WTC11 (cell line): ENCODE data around the gene LRRC7. TPM values are rescaled to one million over a fixed set of nuclear protein-coding genes. Genes with fewer than 3 reads are reported as not detected.

Experiments
- ATAC-seq: fragments of 200-7000 bp; cut with Tn5 transposase; 2 replicates; pipeline ENCODE4 v1.10.0; 2021; ENCODE audit warnings: mild to moderate bottlenecking, moderate library complexity
- CTCF ChIA-PET: fragments of 300-600 bp; sonication (Branson Sonifier 250); formaldehyde crosslinking; loops from one replicate; lab custom pipeline; 2021; ENCODE audit warnings: antibody characterized with exemption; lab: Charles Lee
- POLR2A ChIA-PET: fragments of 350-600 bp; sonication (Branson Sonifier 250); formaldehyde crosslinking; loops from one replicate; lab custom pipeline; 2021; ENCODE audit warnings: antibody characterized with exemption; lab: Charles Lee
- DNase-seq: peaks from one replicate; pipeline ENCODE4 v3.0.0; 2021; ENCODE audit warnings: low spot score
- H3K27ac Mint-ChIP-seq: 2 replicates; pipeline ENCODE4 v1.8.0; 2021; ENCODE audit warnings: mixed read lengths
- H3K27me3 Mint-ChIP-seq: 2 replicates; pipeline ENCODE4 v1.8.0; 2021; ENCODE audit warnings: low read depth, mild to moderate bottlenecking, moderate library complexity, mixed read lengths
- H3K36me3 Mint-ChIP-seq: 2 replicates; pipeline ENCODE4 v1.8.0; 2021; ENCODE audit warnings: mixed read lengths
- H3K4me1 Mint-ChIP-seq: 2 replicates; pipeline ENCODE4 v1.8.0; 2022; ENCODE audit warnings: mixed read lengths
- H3K4me3 Mint-ChIP-seq: 2 replicates; pipeline ENCODE4 v1.8.0; 2021; ENCODE audit warnings: mild to moderate bottlenecking, moderate library complexity, mixed read lengths
- H3K9me3 Mint-ChIP-seq: 2 replicates; pipeline ENCODE4 v1.8.0; 2021; ENCODE audit warnings: mixed read lengths
- ATF3 ChIP-seq: sonication (generic); formaldehyde crosslinking; conservative IDR thresholded peaks from 2 replicates; pipeline ENCODE4 v1.8.1; 2022; ENCODE audit warnings: mild to moderate bottlenecking, missing genetic modification reagents
- CDX4 ChIP-seq: fragments of 250-450 bp; sonication (Bioruptor Pico); IDR thresholded peaks from 2 replicates; pipeline ENCODE4 v1.9.0; 2021; ENCODE audit warnings: moderate library complexity, mild to moderate bottlenecking, inconsistent platforms, borderline replicate concordance
- CREM ChIP-seq: sonication (generic); formaldehyde crosslinking; IDR thresholded peaks from 2 replicates; pipeline ENCODE4 v1.8.1; 2022; ENCODE audit warnings: mild to moderate bottlenecking, missing genetic modification reagents, moderate library complexity
- EMX1 ChIP-seq: fragments of 250-450 bp; sonication (Bioruptor Pico); IDR thresholded peaks from 2 replicates; pipeline ENCODE4 v1.8.0; 2021; ENCODE audit warnings: mild to moderate bottlenecking
- FOXJ3 ChIP-seq: sonication (generic); formaldehyde crosslinking; IDR thresholded peaks from 2 replicates; pipeline ENCODE4 v1.9.0; 2021; ENCODE audit warnings: missing genetic modification reagents, mild to moderate bottlenecking, borderline replicate concordance
- FOXP1 ChIP-seq: sonication (generic); formaldehyde crosslinking; IDR thresholded peaks from 2 replicates; pipeline ENCODE4 v1.8.0; 2022; ENCODE audit warnings: missing genetic modification reagents, mild to moderate bottlenecking, moderate library complexity, borderline replicate concordance
- GTF2I ChIP-seq: fragments of 250-450 bp; sonication (Bioruptor Pico); conservative IDR thresholded peaks from 2 replicates; pipeline ENCODE4 v1.4.0; 2021; ENCODE audit warnings: mild to moderate bottlenecking
- HMGA2 ChIP-seq: fragments of 250-450 bp; sonication (Bioruptor Pico); IDR thresholded peaks from 2 replicates; pipeline ENCODE4 v1.4.0; 2021; ENCODE audit warnings: mild to moderate bottlenecking, moderate library complexity
- IRF1 ChIP-seq: sonication (generic); formaldehyde crosslinking; IDR thresholded peaks from 2 replicates; pipeline ENCODE4 v1.8.0; 2023; ENCODE audit warnings: missing genetic modification reagents
- IRF2 ChIP-seq: sonication (generic); formaldehyde crosslinking; IDR thresholded peaks from 2 replicates; pipeline ENCODE4 v1.8.0; 2022; ENCODE audit warnings: low read depth, missing genetic modification reagents, borderline replicate concordance
- JAZF1 ChIP-seq: fragments of 250-450 bp; sonication (Bioruptor Pico); IDR thresholded peaks from 2 replicates; pipeline ENCODE4 v1.9.0; 2021; ENCODE audit warnings: moderate library complexity, mild to moderate bottlenecking, inconsistent platforms
- KAT7 ChIP-seq: sonication (generic); formaldehyde crosslinking; IDR thresholded peaks from 2 replicates; pipeline ENCODE4 v1.8.1; 2023; ENCODE audit warnings: missing genetic modification reagents, mild to moderate bottlenecking, borderline replicate concordance
- NFYB ChIP-seq: sonication (generic); formaldehyde crosslinking; conservative IDR thresholded peaks from 2 replicates; pipeline ENCODE4 v1.8.0; 2022; ENCODE audit warnings: low read depth, missing genetic modification reagents
- NR1H2 ChIP-seq: sonication (generic); formaldehyde crosslinking; IDR thresholded peaks from 2 replicates; pipeline ENCODE4 v1.9.0; 2021; ENCODE audit warnings: mild to moderate bottlenecking, moderate library complexity, missing genetic modification reagents
- NR2C2 ChIP-seq: sonication (generic); formaldehyde crosslinking; IDR thresholded peaks from 2 replicates; pipeline ENCODE4 v1.8.0; 2022; ENCODE audit warnings: mild to moderate bottlenecking, missing genetic modification reagents
- NR3C1 ChIP-seq: sonication (generic); formaldehyde crosslinking; conservative IDR thresholded peaks from 2 replicates; pipeline ENCODE4 v1.8.1; 2023; ENCODE audit warnings: low read depth, mild to moderate bottlenecking, missing genetic modification reagents
- OVOL2 ChIP-seq: fragments of 250-450 bp; sonication (Bioruptor Pico); IDR thresholded peaks from 2 replicates; pipeline ENCODE4 v1.9.0; 2021; ENCODE audit warnings: mild to moderate bottlenecking, borderline replicate concordance
- PRRX2 ChIP-seq: fragments of 250-450 bp; sonication (Bioruptor Pico); IDR thresholded peaks from 2 replicates; pipeline ENCODE4 v1.8.0; 2021; ENCODE audit warnings: mild to moderate bottlenecking
- RORB ChIP-seq: fragments of 250-450 bp; sonication (Bioruptor Pico); IDR thresholded peaks from 2 replicates; pipeline ENCODE4 v1.9.0; 2021; ENCODE audit warnings: mild to moderate bottlenecking
- SMAD3 ChIP-seq: sonication (generic); formaldehyde crosslinking; IDR thresholded peaks from 2 replicates; pipeline ENCODE4 v1.8.0; 2022; ENCODE audit warnings: missing genetic modification reagents, mild to moderate bottlenecking, borderline replicate concordance
- SMAD4 ChIP-seq: sonication (generic); formaldehyde crosslinking; IDR thresholded peaks from 2 replicates; pipeline ENCODE4 v1.8.0; 2022; ENCODE audit warnings: mild to moderate bottlenecking, missing genetic modification reagents
- SOX15 ChIP-seq: fragments of 250-450 bp; sonication (Bioruptor Pico); IDR thresholded peaks from 2 replicates; pipeline ENCODE4 v1.9.0; 2021; ENCODE audit warnings: mild to moderate bottlenecking
- TEAD1 ChIP-seq: sonication (generic); formaldehyde crosslinking; IDR thresholded peaks from 2 replicates; pipeline ENCODE4 v1.8.0; 2022; ENCODE audit warnings: mild to moderate bottlenecking, missing genetic modification reagents
- TP53 ChIP-seq: sonication (generic); formaldehyde crosslinking; IDR thresholded peaks from 2 replicates; pipeline ENCODE4 v1.8.1; 2023; ENCODE audit warnings: mild to moderate bottlenecking, missing genetic modification reagents
- ZNF425 ChIP-seq: fragments of 250-450 bp; sonication (Bioruptor Pico); conservative IDR thresholded peaks from 2 replicates; pipeline ENCODE4 v1.9.0; 2021; ENCODE audit warnings: mild to moderate bottlenecking
- ZNF671 ChIP-seq: fragments of 250-450 bp; sonication (Bioruptor Pico); IDR thresholded peaks from 2 replicates; pipeline ENCODE4 v1.8.0; 2021; ENCODE audit warnings: mild to moderate bottlenecking
- total RNA-seq: library from RNA; stranded (reverse); gene quantifications from 3 replicates; pipeline ENCODE4 v1.2.3, GENCODE V29; 2021
- TF ChIP-seq, protein P1 (sequence below): sonication (generic); formaldehyde crosslinking; IDR thresholded peaks from 2 replicates; pipeline ENCODE4 v1.8.1; 2022; ENCODE audit warnings: low read depth, missing genetic modification reagents, borderline replicate concordance
- TF ChIP-seq, protein P2 (sequence below): sonication (generic); formaldehyde crosslinking; conservative IDR thresholded peaks from 2 replicates; pipeline ENCODE4 v1.8.1; 2023; ENCODE audit warnings: mild to moderate bottlenecking, low read depth, missing genetic modification reagents, moderate library complexity
- TF ChIP-seq, protein P3 (sequence below): sonication (generic); formaldehyde crosslinking; IDR thresholded peaks from 2 replicates; pipeline ENCODE4 v1.8.1; 2022; ENCODE audit warnings: mild to moderate bottlenecking, missing genetic modification reagents, moderate library complexity, borderline replicate concordance

Gene LRRC7
- total RNA-seq, 1 experiment from 2014 or later = not detected

DNA sequence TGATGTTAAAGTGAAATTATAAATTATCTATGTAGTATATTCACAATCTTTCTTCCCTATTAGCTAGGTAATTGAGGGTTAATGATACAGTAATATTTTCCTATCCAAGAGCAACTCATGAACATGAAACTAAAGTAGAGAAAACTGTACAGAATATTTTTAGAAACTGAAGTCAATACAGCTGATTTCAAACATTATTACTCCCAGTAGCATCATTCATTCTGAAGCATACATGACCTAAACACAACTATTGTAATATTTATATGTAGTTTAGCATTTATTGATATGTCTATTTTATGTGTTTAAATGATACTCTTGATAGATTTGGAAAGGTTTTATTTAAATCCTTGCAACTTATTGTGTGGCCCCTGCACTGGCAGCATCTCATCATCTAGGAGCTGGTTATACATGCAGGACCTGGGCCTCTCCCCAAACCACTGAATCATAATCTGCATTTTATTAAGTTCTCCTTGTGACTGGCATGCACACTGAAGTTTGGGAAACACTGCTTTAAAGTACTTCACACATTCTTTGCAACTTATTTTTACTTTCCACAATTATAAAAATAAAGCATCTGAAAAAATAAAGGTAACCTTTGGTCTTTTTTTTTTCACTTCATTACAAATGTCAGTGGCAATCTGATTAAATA lies 437.8 kb downstream of the LRRC7 start:
- ATAC-seq (no peak), DNase-seq (no peak)
- no peaks in the 10 kb centered on the region for H3K4me1 Mint-ChIP-seq
- H3K27me3 Mint-ChIP-seq = no peaks in the 10 kb centered on the region
- ChIA-PET CTCF (no interaction called here), POLR2A (no interaction called here)
- no peaks in the 10 kb centered on the region for H3K9me3 Mint-ChIP-seq
- H3K4me3 Mint-ChIP-seq = no peak overlapping the region
- no peaks in the 10 kb centered on the region for H3K36me3 Mint-ChIP-seq
- no peak overlapping the region for H3K27ac Mint-ChIP-seq
- no peak for TF ChIP-seq NR2C2 (CRISPR knock-in tag)
- no peak for TF ChIP-seq ATF3 (CRISPR knock-in tag)
- TF ChIP-seq RORB = no peak
- no peak for TF ChIP-seq SOX15 (CRISPR knock-in tag)
- TF ChIP-seq PRRX2 = no peak
- no peak for TF ChIP-seq NR3C1 (CRISPR knock-in tag)
- no peak for TF ChIP-seq NR1H2 (CRISPR knock-in tag)
- no peak for TF ChIP-seq ZNF425 (CRISPR knock-in tag)
- no peak for TF ChIP-seq OVOL2 (CRISPR knock-in tag)
- TF ChIP-seq SMAD4 (CRISPR knock-in tag) = no peak
- no peak for TF ChIP-seq EMX1 (CRISPR knock-in tag)
- no peak for TF ChIP-seq ZNF671 (CRISPR knock-in tag)
- no peak for TF ChIP-seq FOXP1
- TF ChIP-seq SMAD3 (CRISPR knock-in tag) = no peak
- TF ChIP-seq GTF2I (CRISPR knock-in tag) = no peak
- TF ChIP-seq, protein P1, sequence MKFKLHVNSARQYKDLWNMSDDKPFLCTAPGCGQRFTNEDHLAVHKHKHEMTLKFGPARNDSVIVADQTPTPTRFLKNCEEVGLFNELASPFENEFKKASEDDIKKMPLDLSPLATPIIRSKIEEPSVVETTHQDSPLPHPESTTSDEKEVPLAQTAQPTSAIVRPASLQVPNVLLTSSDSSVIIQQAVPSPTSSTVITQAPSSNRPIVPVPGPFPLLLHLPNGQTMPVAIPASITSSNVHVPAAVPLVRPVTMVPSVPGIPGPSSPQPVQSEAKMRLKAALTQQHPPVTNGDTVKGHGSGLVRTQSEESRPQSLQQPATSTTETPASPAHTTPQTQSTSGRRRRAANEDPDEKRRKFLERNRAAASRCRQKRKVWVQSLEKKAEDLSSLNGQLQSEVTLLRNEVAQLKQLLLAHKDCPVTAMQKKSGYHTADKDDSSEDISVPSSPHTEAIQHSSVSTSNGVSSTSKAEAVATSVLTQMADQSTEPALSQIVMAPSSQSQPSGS (CRISPR knock-in tag) = no peak
- no peak for TF ChIP-seq IRF1 (CRISPR knock-in tag)
- TF ChIP-seq IRF2 = no peak

- Mint-ChIP-seq H3K9me3 (no peaks in the 10 kb centered on the region), H3K36me3 (no peaks in the 10 kb centered on the region), H3K4me1 (no peaks in the 10 kb centered on the region), H3K27ac (no peak overlapping the region), H3K27me3 (no peaks in the 10 kb centered on the region), H3K4me3 (no peak overlapping the region)
- ChIA-PET CTCF (no interaction called here), POLR2A (no interaction called here)
- ATAC-seq (no peak), DNase-seq (no peak)
- TF ChIP-seq KAT7 (CRISPR knock-in tag) = no peak
- TF ChIP-seq FOXJ3 = no peak
- TF ChIP-seq, protein P2, sequence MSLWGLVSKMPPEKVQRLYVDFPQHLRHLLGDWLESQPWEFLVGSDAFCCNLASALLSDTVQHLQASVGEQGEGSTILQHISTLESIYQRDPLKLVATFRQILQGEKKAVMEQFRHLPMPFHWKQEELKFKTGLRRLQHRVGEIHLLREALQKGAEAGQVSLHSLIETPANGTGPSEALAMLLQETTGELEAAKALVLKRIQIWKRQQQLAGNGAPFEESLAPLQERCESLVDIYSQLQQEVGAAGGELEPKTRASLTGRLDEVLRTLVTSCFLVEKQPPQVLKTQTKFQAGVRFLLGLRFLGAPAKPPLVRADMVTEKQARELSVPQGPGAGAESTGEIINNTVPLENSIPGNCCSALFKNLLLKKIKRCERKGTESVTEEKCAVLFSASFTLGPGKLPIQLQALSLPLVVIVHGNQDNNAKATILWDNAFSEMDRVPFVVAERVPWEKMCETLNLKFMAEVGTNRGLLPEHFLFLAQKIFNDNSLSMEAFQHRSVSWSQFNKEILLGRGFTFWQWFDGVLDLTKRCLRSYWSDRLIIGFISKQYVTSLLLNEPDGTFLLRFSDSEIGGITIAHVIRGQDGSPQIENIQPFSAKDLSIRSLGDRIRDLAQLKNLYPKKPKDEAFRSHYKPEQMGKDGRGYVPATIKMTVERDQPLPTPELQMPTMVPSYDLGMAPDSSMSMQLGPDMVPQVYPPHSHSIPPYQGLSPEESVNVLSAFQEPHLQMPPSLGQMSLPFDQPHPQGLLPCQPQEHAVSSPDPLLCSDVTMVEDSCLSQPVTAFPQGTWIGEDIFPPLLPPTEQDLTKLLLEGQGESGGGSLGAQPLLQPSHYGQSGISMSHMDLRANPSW = no peak
- TF ChIP-seq SMAD3 (CRISPR knock-in tag) = no peak
- TF ChIP-seq, protein P3, sequence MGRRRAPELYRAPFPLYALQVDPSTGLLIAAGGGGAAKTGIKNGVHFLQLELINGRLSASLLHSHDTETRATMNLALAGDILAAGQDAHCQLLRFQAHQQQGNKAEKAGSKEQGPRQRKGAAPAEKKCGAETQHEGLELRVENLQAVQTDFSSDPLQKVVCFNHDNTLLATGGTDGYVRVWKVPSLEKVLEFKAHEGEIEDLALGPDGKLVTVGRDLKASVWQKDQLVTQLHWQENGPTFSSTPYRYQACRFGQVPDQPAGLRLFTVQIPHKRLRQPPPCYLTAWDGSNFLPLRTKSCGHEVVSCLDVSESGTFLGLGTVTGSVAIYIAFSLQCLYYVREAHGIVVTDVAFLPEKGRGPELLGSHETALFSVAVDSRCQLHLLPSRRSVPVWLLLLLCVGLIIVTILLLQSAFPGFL (CRISPR knock-in tag) = no peak
- TF ChIP-seq CREM (CRISPR knock-in tag) = no peak
- TF ChIP-seq NR2C2 (CRISPR knock-in tag) = no peak
- no peak for TF ChIP-seq CDX4 (CRISPR knock-in tag)
- TF ChIP-seq TP53 = no peak
- TF ChIP-seq ZNF671 (CRISPR knock-in tag) = no peak
- no peak for TF ChIP-seq JAZF1 (CRISPR knock-in tag)
- no peak for TF ChIP-seq TEAD1 (CRISPR knock-in tag)
- TF ChIP-seq NFYB (CRISPR knock-in tag) = no peak
- no peak for TF ChIP-seq HMGA2 (CRISPR knock-in tag)
These were observed 440.9 kb downstream of the LRRC7 start for GRCh38 chr1:70008660-70009059.
